CD14-positive monocyte (primary cell): ENCODE data around the gene DHRS7B. TPM values are rescaled to one million over a fixed set of nuclear protein-coding genes. Genes with fewer than 3 reads are reported as not detected.

Experiments used
- DNase-seq, 3 donors: peaks; one replicate each; pipeline ENCODE4 v3.0.0-alpha.2; 2011 to 2022
- H2AFZ ChIP-seq: 2 replicates; pipeline ENCODE4 v1.6.0; 2012; ENCODE audit warnings: mild to moderate bottlenecking, low read depth, low read length, inconsistent platforms; ENCODE audit not compliant: insufficient read depth, poor library complexity, severe bottlenecking
- H3K27ac ChIP-seq, 2 donors: 1 replicate in 1 of 2; 2 replicates in 1 of 2; pipeline ENCODE4 v1.5.1; 2012 to 2013; ENCODE audit warnings: low read length in 2 of 2, control low read depth in 1 of 2, inconsistent platforms in 1 of 2, low read depth in 1 of 2, mild to moderate bottlenecking in 1 of 2
- H3K27me3 ChIP-seq, 2 donors: one replicate each; pipeline versions ENCODE4 v1.6.0 to v1.6.1; 2011 to 2013; ENCODE audit warnings: low read length in 2 of 2; ENCODE audit not compliant: control insufficient read depth in 2 of 2, insufficient read depth in 2 of 2
- H3K36me3 ChIP-seq, 2 donors: replicated peaks in 1 of 2; 1 replicate in 1 of 2; 2 replicates in 1 of 2; pipeline versions ENCODE4 v1.5.1 to v1.6.1; 2012 to 2013; ENCODE audit warnings: low read length in 2 of 2, control low read depth in 1 of 2, inconsistent platforms in 1 of 2, mild to moderate bottlenecking in 1 of 2; ENCODE audit not compliant: insufficient read depth in 2 of 2, control insufficient read depth in 1 of 2
- H3K4me1 ChIP-seq, 2 donors: 1 replicate in 1 of 2; 2 replicates in 1 of 2; pipeline versions ENCODE4 v1.5.1 to v1.6.1; 2012 to 2013; ENCODE audit warnings: low read length in 2 of 2, control low read depth in 1 of 2, inconsistent platforms in 1 of 2, mild to moderate bottlenecking in 1 of 2, moderate library complexity in 1 of 2; ENCODE audit not compliant: insufficient read depth in 2 of 2, control insufficient read depth in 1 of 2
- H3K4me2 ChIP-seq: replicated peaks from 2 replicates; pipeline ENCODE3; 2012; ENCODE audit warnings: low read length, moderate library complexity, mild to moderate bottlenecking; ENCODE audit not compliant: poor library complexity, severe bottlenecking; ENCODE audit errors: extremely low read depth
- H3K4me3 ChIP-seq, 3 experiments: fragments of 200-600 bp in 1 of 3; sonication (generic) in 1 of 3; replicated peaks in 1 of 3; 1 replicate in 2 of 3; 2 replicates in 1 of 3; pipeline ENCODE4 v1.5.1; 2011 to 2013; ENCODE audit warnings: low read length in 3 of 3, mild to moderate bottlenecking in 3 of 3, control low read depth in 2 of 3, low read depth in 2 of 3, inconsistent platforms in 1 of 3, moderate library complexity in 1 of 3
- H3K79me2 ChIP-seq: 2 replicates; pipeline ENCODE4 v1.6.0; 2012; ENCODE audit warnings: mild to moderate bottlenecking, control low read depth, inconsistent platforms, low read length, moderate library complexity; ENCODE audit not compliant: insufficient read depth
- H3K9ac ChIP-seq: 2 replicates; pipeline ENCODE4 v1.6.0; 2017; ENCODE audit warnings: low read length, mild to moderate bottlenecking; ENCODE audit not compliant: insufficient read depth, poor library complexity, severe bottlenecking
- H3K9me3 ChIP-seq, 2 donors: replicated peaks in 1 of 2; 1 replicate in 1 of 2; 2 replicates in 1 of 2; pipeline versions ENCODE4 v1.5.1 to v1.6.1; 2012 to 2013; ENCODE audit warnings: low read length in 2 of 2, control low read depth in 1 of 2; ENCODE audit not compliant: control insufficient read depth in 1 of 2, insufficient read depth in 1 of 2
- H4K20me1 ChIP-seq: 2 replicates; pipeline ENCODE4 v1.6.0; 2012; ENCODE audit warnings: mild to moderate bottlenecking, low read length, control low read depth, moderate library complexity; ENCODE audit not compliant: insufficient read depth
- H3K27ac Mint-ChIP-seq, 7 donors: one replicate each; pipeline ENCODE4 v1.8.0; 2020; ENCODE audit warnings: mild to moderate bottlenecking in 7 of 7, mixed read lengths in 7 of 7, moderate library complexity in 6 of 7, inconsistent platforms in 2 of 7
- H3K27me3 Mint-ChIP-seq, 3 donors: one replicate each; pipeline ENCODE4 v1.8.0; 2021 to 2022; ENCODE audit warnings: low read depth in 3 of 3, mild to moderate bottlenecking in 3 of 3, mixed read lengths in 3 of 3, moderate library complexity in 3 of 3, inconsistent platforms in 1 of 3
- H3K36me3 Mint-ChIP-seq, 2 donors: one replicate each; pipeline ENCODE4 v1.8.0; 2020; ENCODE audit warnings: mixed read lengths in 2 of 2, inconsistent platforms in 1 of 2, mild to moderate bottlenecking in 1 of 2
- H3K4me1 Mint-ChIP-seq: one replicate; pipeline ENCODE4 v1.8.0; 2020; ENCODE audit warnings: mild to moderate bottlenecking, mixed read lengths
- H3K4me3 Mint-ChIP-seq, 2 donors: one replicate each; pipeline ENCODE4 v1.8.0; 2020; ENCODE audit warnings: mild to moderate bottlenecking in 2 of 2, mixed read lengths in 2 of 2, moderate library complexity in 1 of 2
- H3K9me3 Mint-ChIP-seq, 7 donors: one replicate each; pipeline ENCODE4 v1.8.0; 2020 to 2022; ENCODE audit warnings: mixed read lengths in 7 of 7, mild to moderate bottlenecking in 6 of 7, moderate library complexity in 6 of 7, inconsistent platforms in 2 of 7
- WGBS: methylation state at CpG from one replicate; pipeline ENCODE4 v1.1.5; 2013; ENCODE audit warnings: missing lambda C conversion rate; ENCODE audit not compliant: insufficient coverage; 5-methylcytosine and 5-hydroxymethylcytosine counted together
- intact Hi-C, 2 donors: fragments of 100-400 bp; cut with micrococcal nuclease; formaldehyde crosslinking; loops; one replicate each; pipeline versions ENCODE4 v1.15.0 to v1.15.1; 2023
- polyA plus RNA-seq, 3 donors: library from polyadenylated mRNA; depleted of rRNA in 1 of 3; unstranded in 2 of 3; stranded (reverse) in 1 of 3; fragments of 300-500 nt in 2 of 3; fragments of >200 nt in 1 of 3; fragmentation: Illumina TruSeq in 2 of 3; gene quantifications; 1 replicate in 2 of 3; 2 replicates in 1 of 3; pipeline ENCODE4 v1.2.3, GENCODE V29; 2012 to 2021
- TF ChIP-seq, protein P1 (sequence below): fragments of 200-600 bp; IDR thresholded peaks from one replicate; pipeline ENCODE4 v1.8.0; 2022; ENCODE audit warnings: antibody characterized with exemption, mild to moderate bottlenecking

The DHRS7B gene
- polyA plus RNA-seq, 3 donors: 23.2 to 37.8 (median 33.9) TPM

DNA sequence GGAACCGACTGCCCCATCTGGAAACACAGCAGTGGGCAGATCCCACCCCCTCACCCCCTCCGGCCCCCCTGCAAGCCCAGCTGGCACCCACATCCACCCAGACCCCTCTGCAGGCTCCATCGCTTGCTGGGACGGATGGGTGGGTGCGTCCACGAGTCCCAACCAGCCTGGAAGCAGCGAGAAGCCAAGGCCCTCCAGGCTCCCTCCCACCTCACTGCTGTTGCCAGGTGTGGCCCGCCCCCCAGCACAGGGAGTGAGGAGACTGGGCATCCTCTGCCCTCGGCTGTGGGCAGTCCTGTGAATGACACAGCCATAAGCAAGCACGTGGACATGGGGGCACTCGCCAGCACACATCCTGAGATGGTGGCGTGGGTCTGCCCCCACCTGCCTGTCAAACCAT lies 75.7 kb downstream of the DHRS7B start:
- Histone ChIP-seq H3K36me3 (peaks cover 35 to 84% of the 10 kb centered on the region in 2 donors), H4K20me1 (peaks cover 100% of the 10 kb centered on the region), H2AFZ (no peak overlapping the region), H3K27me3 (no peaks in the 10 kb centered on the region), H3K79me2 (peaks cover 100% of the 10 kb centered on the region), H3K4me1 (no peaks in the 10 kb centered on the region), H3K27ac (peak overlapping the region in 1 of 2 donors; percentile 49), H3K4me3 (no peak overlapping the region), H3K9me3 (no peaks in the 10 kb centered on the region), H3K4me2 (no peak overlapping the region), H3K9ac (no peak overlapping the region)
- peak overlapping the region in 2 of 7 donors; percentile 8 to 88 for H3K27ac Mint-ChIP-seq
- peaks cover 0 to 2% (median 0%) of the 10 kb centered on the region in 3 donors for H3K27me3 Mint-ChIP-seq
- peaks cover 19% of the 10 kb centered on the region for H3K4me1 Mint-ChIP-seq
- 80% methylated on average over 7 of the region's 12 CpGs for WGBS
- DNase-seq: no peak
- intact Hi-C loops: no loop called here
- TF ChIP-seq, protein P1, sequence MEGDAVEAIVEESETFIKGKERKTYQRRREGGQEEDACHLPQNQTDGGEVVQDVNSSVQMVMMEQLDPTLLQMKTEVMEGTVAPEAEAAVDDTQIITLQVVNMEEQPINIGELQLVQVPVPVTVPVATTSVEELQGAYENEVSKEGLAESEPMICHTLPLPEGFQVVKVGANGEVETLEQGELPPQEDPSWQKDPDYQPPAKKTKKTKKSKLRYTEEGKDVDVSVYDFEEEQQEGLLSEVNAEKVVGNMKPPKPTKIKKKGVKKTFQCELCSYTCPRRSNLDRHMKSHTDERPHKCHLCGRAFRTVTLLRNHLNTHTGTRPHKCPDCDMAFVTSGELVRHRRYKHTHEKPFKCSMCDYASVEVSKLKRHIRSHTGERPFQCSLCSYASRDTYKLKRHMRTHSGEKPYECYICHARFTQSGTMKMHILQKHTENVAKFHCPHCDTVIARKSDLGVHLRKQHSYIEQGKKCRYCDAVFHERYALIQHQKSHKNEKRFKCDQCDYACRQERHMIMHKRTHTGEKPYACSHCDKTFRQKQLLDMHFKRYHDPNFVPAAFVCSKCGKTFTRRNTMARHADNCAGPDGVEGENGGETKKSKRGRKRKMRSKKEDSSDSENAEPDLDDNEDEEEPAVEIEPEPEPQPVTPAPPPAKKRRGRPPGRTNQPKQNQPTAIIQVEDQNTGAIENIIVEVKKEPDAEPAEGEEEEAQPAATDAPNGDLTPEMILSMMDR: no peak
- H3K36me3 Mint-ChIP-seq: peaks cover 27 to 81% of the 10 kb centered on the region in 2 donors
- no peak overlapping the region for H3K4me3 Mint-ChIP-seq
- no peaks in the 10 kb centered on the region for H3K9me3 Mint-ChIP-seq

DNA sequence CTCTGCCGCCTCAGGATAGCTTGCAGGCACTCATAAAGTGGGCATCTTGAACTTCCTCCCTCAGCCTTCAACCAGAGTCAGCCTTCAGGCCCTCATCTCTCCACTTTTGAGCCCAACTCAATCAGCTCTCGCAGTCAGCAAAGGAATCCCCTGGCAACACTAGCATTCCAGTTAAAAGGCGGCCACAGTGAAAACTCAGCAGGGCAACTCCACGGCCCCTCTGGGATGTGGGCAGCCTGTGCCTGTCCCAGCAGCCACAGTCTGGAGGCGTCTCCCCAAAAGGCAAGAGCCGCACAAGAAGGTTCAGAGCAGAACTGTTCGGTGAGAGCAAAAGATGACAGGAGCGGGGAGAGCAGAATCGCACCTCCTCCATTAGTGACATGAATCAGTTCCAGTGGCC lies 78.2 kb downstream of the DHRS7B start:
- intact Hi-C loops: no loop called here
- Mint-ChIP-seq H3K36me3 (peaks cover 23 to 83% of the 10 kb centered on the region in 2 donors), H3K4me1 (peaks cover 17% of the 10 kb centered on the region), H3K27me3 (no peaks in the 10 kb centered on the region), H3K27ac (peak overlapping the region in 5 of 7 donors; percentile 23 to 74 (median 69)), H3K9me3 (no peaks in the 10 kb centered on the region), H3K4me3 (no peak overlapping the region)
- Histone ChIP-seq H3K27me3 (no peaks in the 10 kb centered on the region), H2AFZ (no peak overlapping the region), H3K4me1 (peaks cover 1 to 3% of the 10 kb centered on the region in 2 donors), H3K9me3 (no peaks in the 10 kb centered on the region), H3K36me3 (peaks cover 38 to 86% of the 10 kb centered on the region in 2 donors), H4K20me1 (peaks cover 100% of the 10 kb centered on the region), H3K4me3 (no peak overlapping the region), H3K9ac (no peak overlapping the region), H3K4me2 (no peak overlapping the region), H3K27ac (peak overlapping the region in 1 of 2 donors; percentile 36), H3K79me2 (peaks cover 100% of the 10 kb centered on the region)
- WGBS: 98% methylated on average over 8 of the region's 9 CpGs
- TF ChIP-seq, protein P1: no peak
- DNase-seq: no peak
